DMS 273 treated with DMSO at 0.1 percent for 48 hours (cell line): Measurements from ENCODE around the gene UBAP1L.
"Not testable (repeated sequence)": the region's sequence is repeated elsewhere in the genome, so short reads cannot be mapped to it uniquely, and the experiment has no call there.

ENCODE experiments used
- DNase-seq: peaks from one replicate; lab custom pipeline; 2025; lab: John Stamatoyannopoulos, UW

Gene UBAP1L

GRCh38 chr15:65083262-65083701 is 31.7 kb downstream of the UBAP1L start:
- no peak for DNase-seq

- DNase-seq = no peak
Observed at GRCh38 chr15:65082303-65082953, 32.6 kb downstream of the UBAP1L start.

GRCh38 chr15:65081758-65082157 is 33.2 kb downstream of the UBAP1L start:
- no peak for DNase-seq

- no peak for DNase-seq
Observed at GRCh38 chr15:65081270-65081669, 33.7 kb downstream of the UBAP1L start.

GRCh38 chr15:65079580-65079979 is 35.4 kb downstream of the UBAP1L start:
- DNase-seq = no peak

GRCh38 chr15:65077981-65078352 is 37.0 kb downstream of the UBAP1L start:
- DNase-seq = no peak

- DNase-seq = no peak
Observed at GRCh38 chr15:65077291-65077980, 37.6 kb downstream of the UBAP1L start.

GRCh38 chr15:65076486-65077290 is 38.3 kb downstream of the UBAP1L start, which contains the start of gene KBTBD13:
Gene KBTBD13, plus strand, starts transcription at chr15:65076746. Its CDS starts 70 bp downstream, at chr15:65076816.
- DNase-seq = no peak

GRCh38 chr15:65075607-65076395 is 39.2 kb downstream of the UBAP1L start:
- not testable (repeated sequence) for DNase-seq

- not testable (repeated sequence) for DNase-seq
Observed at GRCh38 chr15:65074946-65075345, 40.1 kb downstream of the UBAP1L start.

GRCh38 chr15:65072617-65073016 is 42.4 kb downstream of the UBAP1L start:
- no peak for DNase-seq

- no peak for DNase-seq
Observed at GRCh38 chr15:65072027-65072426, 43.0 kb downstream of the UBAP1L start.

- no peak for DNase-seq
Observed at GRCh38 chr15:65071381-65071811, 43.6 kb downstream of the UBAP1L start.

- no peak for DNase-seq
Observed at GRCh38 chr15:65069779-65070546, 45.0 kb downstream of the UBAP1L start.

- no peak for DNase-seq
Observed at GRCh38 chr15:65069179-65069578, 45.8 kb downstream of the UBAP1L start.

- DNase-seq = no peak
Observed at GRCh38 chr15:65068403-65068788, 46.6 kb downstream of the UBAP1L start.

- DNase-seq = no peak
Observed at GRCh38 chr15:65067645-65068402, 47.2 kb downstream of the UBAP1L start, which contains the start of gene RASL12. Gene RASL12, minus strand, starts transcription at chr15:65067991. Its CDS starts 156 bp downstream, at chr15:65067835.

GRCh38 chr15:65067317-65067644 is 47.7 kb downstream of the UBAP1L start:
- no peak for DNase-seq

- no peak for DNase-seq
Observed at GRCh38 chr15:65066635-65067316, 48.2 kb downstream of the UBAP1L start.
